GM18505 (cell line): ENCODE results near the gene RPL7L1.
A peak's percentile ranks its signal among the peaks of the same experiment; 100 is the strongest.

Source experiments
- ATAC-seq: cut with Tn5 transposase; IDR thresholded peaks from one replicate; pipeline ENCODE4 v1.9.1; 2021; ENCODE audit not compliant: unreplicated experiment
- POLR2A ChIP-seq: IDR thresholded peaks from 4 replicates; pipeline ENCODE4 v1.6.1; 2011; ENCODE audit warnings: borderline replicate concordance; ENCODE audit not compliant: insufficient read depth, insufficient read length; ENCODE audit errors: extremely low read depth

Gene RPL7L1

DNA sequence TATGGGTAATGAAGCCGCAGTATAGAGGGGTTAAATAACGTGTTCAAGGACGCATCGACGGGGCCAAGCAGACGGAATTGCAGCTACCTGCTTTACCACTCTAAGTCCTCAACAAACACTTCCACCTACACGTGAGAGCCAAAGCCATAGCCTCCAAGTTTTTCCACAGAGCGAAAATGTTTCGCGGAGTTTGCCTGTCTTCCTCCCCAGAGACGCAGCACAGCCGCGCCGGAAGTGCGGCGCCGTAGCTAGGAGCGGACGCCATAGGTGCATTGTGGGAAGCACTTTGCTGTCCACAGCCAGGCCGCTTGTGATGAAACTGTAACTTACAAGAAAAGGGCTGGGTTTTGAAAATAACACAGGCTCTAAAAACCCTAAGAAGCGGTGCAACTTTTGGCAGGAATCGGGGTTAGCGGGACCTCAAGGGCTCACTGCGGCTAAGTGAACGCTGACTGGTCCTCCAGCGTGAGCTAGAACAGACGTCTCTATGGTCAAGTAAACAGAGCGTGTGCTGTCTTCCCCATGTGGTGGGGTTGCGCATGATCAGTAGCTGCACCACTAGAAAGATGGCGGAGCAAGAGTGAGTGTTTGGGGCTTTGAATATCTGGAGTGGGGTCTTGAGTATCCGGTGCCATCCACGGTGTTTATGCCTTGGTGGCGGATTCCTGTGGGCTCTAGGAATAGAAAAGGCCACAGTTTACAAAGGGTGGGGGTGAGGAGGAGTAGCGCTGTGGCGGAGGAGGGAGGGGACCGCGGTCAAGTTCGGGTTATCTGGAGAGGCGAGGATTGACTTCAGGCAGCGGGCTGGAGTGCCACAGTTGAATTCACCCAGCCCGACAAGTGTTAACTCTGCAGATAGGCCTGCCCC is at the start of gene RPL7L1:
TSS of gene RPL7L1 (plus strand) at position 245 of the 868 bp plus-strand sequence. CDS start at position 540, 295 bp downstream.
- peak; percentile 92 for TF ChIP-seq POLR2A
- ATAC-seq, result peak; percentile 84

DNA sequence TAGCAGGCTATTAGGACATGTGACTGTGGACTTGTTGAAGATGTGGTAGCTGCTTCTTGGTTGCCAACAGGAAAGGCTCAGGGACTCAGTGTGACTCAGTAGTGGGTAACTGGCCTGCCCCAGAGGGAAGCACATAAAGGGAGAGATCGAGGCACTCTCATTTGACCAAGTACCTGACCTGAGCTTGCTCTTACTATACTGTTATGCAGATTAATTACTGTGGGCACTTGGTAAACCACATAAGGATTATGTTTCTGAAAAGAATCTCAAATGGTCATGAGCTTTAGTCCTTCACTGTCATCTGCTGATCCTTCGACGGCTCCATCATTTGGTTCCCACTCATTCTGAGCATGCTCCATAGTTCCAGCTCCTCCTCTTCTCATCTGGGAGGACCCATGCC is 48.2 kb upstream of the RPL7L1 start:
- TF ChIP-seq POLR2A, result no peak
- ATAC-seq, result no peak

DNA sequence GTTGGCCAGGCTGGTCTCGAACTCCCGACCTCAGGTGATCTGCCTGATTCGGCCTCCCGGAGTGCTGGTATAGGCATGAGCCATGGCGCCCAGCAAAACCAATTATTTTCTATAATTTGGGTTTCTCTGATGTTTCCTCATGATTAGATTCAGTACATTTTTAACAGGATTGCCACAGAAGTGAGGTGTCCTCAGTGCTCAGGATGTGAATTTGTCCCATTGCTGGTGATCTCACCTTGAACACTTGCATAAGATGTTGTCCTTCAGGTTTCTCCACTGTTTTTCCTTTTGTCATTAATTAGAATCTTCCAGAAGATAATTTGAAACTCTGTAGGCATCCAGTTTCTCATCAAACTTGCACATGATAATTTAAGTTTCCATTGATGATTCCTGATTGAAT is 45.4 kb upstream of the RPL7L1 start:
- no peak for TF ChIP-seq POLR2A
- no peak for ATAC-seq

DNA sequence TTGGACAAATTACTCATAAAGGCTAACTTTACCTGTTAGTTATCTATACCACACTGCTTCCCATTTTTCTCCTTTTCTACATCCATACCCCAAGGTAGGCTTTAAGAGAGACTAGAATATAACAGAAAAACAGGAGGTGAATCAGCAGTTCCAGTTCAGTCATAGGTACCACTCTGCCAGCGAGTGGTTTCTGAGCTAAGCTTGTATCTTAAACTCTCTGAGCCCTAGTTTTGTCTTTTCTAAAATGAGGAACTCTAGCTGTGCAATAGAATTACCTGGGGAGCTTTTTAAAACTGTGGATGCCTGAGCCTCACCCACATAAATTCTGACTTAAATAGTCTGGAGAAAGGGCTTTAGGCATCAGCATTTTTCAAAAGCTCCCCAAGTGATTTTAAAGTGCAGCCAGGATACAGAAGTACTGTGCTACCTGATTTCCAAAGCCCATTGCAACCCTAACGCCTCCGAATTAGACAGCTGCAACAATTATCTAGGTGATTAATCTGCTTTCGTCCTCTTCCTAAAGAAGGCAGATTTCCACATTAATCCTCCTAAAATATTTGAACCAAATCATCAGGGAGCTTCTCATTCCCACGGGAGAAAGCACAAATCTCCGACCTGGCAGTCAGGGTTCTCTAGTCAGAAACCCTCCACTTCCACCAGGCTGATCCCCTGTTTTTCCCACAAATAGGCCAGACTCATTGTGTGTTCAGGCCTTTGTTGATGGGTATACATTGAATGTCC is 37.4 kb upstream of the RPL7L1 start:
- ATAC-seq, result no peak
- TF ChIP-seq POLR2A, result no peak

DNA sequence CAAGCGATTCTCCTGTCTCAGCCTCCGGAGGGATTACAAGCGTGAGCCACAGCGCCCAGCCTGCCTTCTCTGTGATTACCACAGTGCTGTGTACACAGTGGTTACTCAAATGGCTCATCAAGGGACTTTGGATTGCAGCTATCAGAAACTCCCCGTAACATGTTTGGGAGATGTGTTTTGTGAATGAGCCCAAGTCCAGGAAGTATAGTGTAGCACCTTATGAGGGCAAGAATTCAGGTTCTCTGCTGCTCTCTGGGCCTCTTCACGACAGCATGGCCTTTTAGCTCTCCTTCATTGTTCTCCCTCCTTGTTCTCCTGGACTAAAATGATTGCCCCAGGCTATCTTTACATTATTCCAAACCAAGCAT is 34.1 kb upstream of the RPL7L1 start:
- no peak for TF ChIP-seq POLR2A
- ATAC-seq, result no peak

DNA sequence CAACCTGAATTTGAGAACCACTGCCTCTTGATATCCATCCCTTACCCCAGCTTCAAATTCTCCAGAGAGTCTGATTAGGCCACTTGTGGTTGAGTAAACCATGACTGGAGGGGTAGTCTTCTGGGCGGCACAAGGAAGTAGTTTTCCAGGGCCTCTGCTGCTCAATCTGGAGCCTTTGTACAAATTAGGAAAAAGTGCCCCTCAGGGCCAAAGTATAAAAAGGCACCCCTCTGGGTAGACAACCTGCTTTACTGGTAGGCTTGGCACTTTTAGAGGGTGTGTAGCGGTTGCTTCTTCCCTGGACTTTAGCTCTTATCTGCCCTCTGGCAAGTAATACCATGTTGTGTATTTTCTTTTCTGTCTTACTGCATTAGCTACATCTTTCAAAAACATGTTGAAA is 32.9 kb upstream of the RPL7L1 start:
- TF ChIP-seq POLR2A, result no peak
- ATAC-seq, result no peak

DNA sequence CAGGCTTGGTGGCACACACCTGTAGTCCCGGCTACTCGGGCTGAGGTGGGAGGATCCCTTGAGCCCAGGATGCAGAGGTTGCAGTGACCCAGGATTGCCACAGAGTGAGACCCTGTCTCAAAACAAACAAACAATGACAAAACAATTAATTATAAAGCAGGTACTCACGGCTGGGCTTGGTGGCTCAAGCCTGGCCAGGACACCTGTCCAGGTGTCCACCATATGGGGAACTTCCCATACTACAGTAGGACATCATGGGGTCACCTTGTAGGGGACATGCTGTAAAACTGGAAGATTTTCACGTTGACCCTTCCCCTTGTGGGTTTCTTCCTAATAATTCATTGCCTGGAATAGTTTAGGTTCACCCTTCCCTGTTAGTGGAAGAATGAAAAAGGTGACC is 30.7 kb upstream of the RPL7L1 start:
- ATAC-seq, result no peak
- TF ChIP-seq POLR2A, result no peak

DNA sequence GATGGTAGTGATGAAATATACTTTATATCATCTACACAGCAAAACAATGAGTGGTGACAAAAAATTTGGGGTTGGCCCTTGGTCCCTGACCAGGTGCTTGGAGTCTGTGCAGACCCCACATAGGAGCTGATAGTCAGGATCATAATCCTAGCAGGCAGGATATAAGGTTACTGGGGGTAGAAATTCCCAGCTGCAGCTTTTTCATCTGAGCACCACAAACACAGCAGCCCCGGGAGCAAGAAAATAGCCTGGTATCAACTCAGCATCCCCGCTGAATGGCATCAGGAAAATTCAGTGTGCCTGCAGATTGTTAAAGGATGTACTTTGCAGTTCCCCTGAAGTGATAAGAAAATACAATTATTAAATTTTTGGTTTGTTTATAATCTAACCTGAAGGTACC is 27.8 kb upstream of the RPL7L1 start:
- TF ChIP-seq POLR2A, result no peak
- no peak for ATAC-seq

DNA sequence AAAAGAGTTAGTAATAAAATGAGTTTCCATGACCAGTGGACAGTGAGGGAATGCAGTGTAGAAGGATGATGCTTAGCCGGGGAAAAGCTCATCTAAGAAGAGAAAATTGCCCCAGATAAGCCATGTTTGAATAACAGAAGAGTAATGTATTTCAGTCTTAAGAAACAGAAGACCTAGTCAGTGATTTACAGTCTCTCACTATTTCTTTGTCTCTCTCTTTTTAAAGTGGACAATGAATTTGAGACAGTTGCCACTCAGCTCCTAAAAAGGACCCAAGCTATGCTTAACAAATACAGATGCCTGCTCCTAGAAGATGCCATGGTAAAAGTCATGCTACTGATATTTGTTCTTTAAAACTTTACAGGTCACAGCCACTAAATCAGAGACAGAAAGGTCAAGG is 19.4 kb upstream of the RPL7L1 start:
- ATAC-seq, result no peak
- no peak for TF ChIP-seq POLR2A

DNA sequence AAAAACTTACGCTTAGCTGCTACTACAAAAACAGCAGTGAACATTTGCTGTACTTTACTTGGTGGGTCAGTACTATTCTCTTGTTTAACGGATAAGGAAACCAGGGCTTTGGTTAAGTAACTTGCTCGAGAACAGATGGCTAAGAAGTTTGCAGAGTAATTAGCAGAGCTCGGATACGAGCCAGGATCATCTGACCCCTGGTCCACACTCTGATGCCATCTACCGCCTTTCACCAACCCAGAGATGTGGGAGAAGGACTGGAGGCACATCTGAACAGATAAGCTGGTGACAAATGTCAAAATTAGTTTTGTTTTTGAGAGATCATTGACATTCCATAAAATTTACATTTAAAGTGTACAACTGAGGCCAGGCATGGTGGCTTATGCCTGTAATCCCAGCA is 18.9 kb upstream of the RPL7L1 start:
- no peak for TF ChIP-seq POLR2A
- ATAC-seq, result no peak

DNA sequence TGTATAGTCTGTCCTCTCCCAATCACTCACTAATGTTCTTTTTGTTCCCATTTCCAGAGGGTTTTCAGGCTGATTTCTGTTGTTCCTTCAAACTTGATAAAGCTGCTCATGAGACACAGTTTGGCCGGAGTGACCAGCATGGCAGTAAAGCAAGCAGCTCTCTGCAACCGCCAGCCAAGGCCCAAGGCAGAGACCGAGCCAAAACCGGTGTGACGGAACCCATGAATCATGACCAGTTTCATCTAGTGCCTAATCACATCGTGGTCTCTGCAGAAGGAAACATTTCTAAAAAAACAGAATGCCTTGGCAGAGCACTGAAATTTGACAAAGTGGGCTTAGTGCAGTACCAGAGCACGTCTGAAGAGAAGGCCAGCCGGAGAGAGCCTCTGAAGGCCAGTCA is 14.8 kb upstream of the RPL7L1 start:
- ATAC-seq, result no peak
- no peak for TF ChIP-seq POLR2A

DNA sequence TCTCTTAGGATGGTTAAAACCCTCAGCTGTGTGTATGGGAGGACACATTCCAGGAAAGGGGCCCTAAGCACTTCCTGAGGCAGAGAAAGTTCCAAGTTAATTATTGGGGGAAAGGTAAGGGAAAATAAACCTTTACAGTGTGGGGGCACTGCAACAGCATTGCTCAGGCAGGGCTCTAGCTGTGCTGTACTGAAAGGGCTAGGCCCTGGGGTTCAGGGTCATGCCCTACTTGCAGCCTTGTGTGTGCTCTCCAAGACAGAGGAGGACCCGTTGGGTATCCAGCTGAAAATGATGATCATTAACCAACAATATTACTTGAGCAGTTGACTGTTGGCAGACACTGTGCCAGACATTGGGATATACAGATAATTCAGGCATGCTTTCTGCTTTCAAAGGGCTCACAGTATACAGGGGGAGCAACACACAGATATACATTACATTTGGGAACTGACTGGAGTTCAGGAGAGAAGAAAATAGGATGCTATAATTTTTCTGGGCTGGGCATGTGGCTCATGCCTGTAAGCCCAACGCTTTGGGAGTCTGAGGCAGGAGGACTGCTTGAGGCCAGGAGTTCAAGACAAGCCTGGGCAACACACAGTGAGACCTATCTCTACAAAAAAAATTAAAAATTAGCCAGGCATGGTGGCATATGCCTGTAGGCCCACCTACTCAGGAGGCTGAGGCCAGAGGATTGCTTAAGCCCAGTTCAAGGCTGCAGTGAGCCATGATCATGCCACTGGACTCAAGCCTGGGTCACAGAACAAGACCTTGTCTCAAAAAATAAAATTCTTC is 9.1 kb upstream of the RPL7L1 start:
- no peak for TF ChIP-seq POLR2A
- ATAC-seq, result no peak

DNA sequence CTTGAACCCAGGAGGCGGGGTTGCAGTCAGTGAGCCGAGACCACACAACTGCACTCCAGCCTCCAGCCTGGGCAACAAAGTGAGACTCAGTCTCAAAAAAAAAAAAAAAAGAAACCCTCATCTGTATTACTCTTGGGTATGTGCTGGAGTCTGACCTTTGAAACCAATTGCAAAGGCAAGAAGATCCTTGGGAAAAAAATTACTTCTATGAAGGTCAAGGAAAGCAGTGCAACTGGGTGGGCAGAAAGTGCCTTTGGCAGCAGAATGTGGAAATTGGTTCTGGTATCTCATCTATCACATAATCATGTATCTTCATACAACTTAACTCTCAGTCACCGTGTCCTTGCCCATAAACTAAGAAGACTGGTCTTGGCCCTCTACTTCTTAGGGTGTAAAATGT is 7.7 kb upstream of the RPL7L1 start:
- ATAC-seq, result no peak
- no peak for TF ChIP-seq POLR2A
